22Rv1 (cell line): ENCODE measurements around the gene TOX4.

Experiments used
- H3K27ac ChIP-seq: fragments of 450-650 bp; 2 replicates; pipeline ENCODE4 v1.5.1; 2017
- ZFX ChIP-seq: fragments of 450-650 bp; IDR thresholded peaks from 2 replicates; pipeline ENCODE4 v1.6.1; 2017; ENCODE audit warnings: antibody characterized with exemption, borderline replicate concordance
- TF ChIP-seq, protein P1 (sequence below): fragments of 450-650 bp; IDR thresholded peaks from 2 replicates; pipeline ENCODE4 v1.5.1; 2017; ENCODE audit warnings: mild to moderate bottlenecking

The TOX4 gene

GRCh38 chr14:21528381-21529348 lies 51.7 kb downstream of the TOX4 start:
- TF ChIP-seq ZFX: no peak
- TF ChIP-seq, protein P1, sequence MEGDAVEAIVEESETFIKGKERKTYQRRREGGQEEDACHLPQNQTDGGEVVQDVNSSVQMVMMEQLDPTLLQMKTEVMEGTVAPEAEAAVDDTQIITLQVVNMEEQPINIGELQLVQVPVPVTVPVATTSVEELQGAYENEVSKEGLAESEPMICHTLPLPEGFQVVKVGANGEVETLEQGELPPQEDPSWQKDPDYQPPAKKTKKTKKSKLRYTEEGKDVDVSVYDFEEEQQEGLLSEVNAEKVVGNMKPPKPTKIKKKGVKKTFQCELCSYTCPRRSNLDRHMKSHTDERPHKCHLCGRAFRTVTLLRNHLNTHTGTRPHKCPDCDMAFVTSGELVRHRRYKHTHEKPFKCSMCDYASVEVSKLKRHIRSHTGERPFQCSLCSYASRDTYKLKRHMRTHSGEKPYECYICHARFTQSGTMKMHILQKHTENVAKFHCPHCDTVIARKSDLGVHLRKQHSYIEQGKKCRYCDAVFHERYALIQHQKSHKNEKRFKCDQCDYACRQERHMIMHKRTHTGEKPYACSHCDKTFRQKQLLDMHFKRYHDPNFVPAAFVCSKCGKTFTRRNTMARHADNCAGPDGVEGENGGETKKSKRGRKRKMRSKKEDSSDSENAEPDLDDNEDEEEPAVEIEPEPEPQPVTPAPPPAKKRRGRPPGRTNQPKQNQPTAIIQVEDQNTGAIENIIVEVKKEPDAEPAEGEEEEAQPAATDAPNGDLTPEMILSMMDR: no peak
- H3K27ac ChIP-seq: no peak overlapping the region

DNA sequence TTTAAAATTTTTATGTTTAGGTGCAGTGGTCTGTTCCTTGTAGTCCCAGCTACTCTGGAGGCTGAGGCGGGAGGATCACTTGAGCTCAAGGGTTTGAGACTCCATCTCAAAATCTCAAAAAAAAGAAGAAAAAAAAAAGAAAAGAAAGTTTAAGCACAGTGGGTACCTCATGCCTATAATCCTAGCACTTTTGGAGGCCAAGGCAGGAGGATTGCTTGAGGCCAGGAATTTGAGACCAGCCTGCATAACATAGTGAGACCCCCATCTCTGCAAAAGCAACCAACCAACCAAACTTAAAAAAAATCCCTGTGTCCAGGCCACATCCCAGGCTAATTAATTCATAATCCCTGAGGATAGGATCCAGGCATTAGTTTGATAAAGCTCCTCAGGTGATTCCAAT lies 52.5 kb downstream of the TOX4 start:
- TF ChIP-seq ZFX: no peak
- TF ChIP-seq, protein P1: no peak
- H3K27ac ChIP-seq: no peak overlapping the region

DNA sequence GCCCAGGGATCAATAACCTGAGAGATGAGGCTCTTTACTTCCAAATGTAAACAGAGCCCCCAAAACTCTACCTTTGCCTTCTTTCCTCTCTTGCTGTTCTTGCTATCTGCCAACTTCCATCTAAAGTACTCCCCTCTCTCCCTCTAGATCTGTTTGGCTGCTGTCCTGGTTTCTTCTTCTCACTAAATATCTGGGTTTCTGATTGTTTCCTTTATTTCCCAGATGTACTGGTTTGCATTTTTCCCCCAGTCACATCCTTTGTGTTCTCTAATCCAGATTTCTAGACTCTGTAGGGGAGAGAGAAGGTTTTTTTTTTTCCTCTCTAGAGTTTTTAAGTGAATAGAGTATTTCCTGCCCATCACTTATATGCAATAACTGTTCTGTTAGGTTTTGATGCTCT lies 56.3 kb downstream of the TOX4 start:
- no peak for TF ChIP-seq ZFX
- H3K27ac ChIP-seq: no peak overlapping the region

- TF ChIP-seq, protein P1: no peak
- no peak for TF ChIP-seq ZFX
- H3K27ac ChIP-seq: no peak overlapping the region
These were observed 57.6 kb downstream of the TOX4 start for GRCh38 chr14:21534576-21534975.

- TF ChIP-seq, protein P1: no peak
- TF ChIP-seq ZFX: no peak
- H3K27ac ChIP-seq: no peak overlapping the region
These were observed 58.8 kb downstream of the TOX4 start for GRCh38 chr14:21535545-21536417.

DNA sequence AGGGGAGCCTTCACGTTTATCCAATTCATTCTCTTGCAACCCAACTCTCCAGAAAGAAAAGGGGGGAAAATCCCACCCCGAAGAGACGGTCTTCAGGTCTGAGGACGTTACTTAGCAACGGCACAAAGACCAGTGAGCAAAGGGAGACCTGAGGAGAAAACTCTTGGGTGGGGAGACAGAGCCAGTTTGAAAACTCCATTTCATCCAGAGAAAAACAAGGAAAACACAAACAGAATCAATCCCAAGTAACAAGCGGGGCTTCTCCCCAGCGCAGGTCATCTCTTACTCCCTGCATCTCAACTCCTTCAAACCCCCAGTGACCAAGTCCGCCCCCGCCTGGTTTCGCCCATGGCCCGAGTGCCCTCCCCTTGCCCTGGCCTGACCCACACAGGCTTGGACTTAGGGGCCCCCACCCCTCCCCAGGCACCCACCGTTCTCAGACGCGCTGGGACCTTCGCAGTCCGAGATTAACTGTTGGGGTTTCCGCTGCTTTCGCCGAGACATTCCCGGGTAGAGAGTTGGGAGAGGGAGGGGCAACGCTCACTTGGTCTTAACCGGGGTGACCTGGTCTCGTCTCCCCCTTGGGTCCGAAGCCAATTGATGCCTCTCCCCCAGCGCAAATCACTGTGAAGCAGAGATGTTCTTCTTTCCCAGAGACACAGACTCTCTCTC lies 59.6 kb downstream of the TOX4 start:
- no peak for TF ChIP-seq ZFX
- TF ChIP-seq, protein P1: no peak
- H3K27ac ChIP-seq: no peak overlapping the region

DNA sequence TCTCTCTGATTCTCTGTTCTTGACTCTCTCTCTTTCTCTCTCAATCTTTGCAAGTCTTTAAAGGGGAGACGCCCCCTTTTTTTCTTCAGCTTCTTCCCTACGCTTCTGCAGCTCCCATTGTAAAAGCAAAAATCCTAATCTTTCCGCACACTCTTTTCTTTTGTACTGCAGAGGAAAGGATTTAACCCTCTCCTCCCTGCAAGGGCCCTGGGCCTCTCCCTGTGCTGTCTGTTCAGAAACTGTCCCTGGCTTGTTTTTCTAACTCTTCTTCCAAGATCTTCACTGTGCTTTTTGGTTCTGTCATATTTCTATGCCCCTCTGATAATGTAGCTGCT lies 60.1 kb downstream of the TOX4 start:
- no peak overlapping the region for H3K27ac ChIP-seq
- TF ChIP-seq, protein P1: no peak
- TF ChIP-seq ZFX: no peak
